KMS-11 (cell line): ENCODE results near the gene THEM4.
"Not testable (repeated sequence)": the region's sequence is repeated elsewhere in the genome, so short reads cannot be mapped to it uniquely, and the experiment has no call there.

ENCODE experiments used
- H2AFZ ChIP-seq: fragments of 200-600 bp; sonication (generic); 2 replicates; pipeline ENCODE4 v1.6.1; 2016; ENCODE audit warnings: antibody characterized with exemption, mixed run types, low read depth
- H3K27ac ChIP-seq: fragments of 200-600 bp; sonication (generic); 2 replicates; pipeline ENCODE4 v1.6.1; 2016; ENCODE audit warnings: mild to moderate bottlenecking, mixed run types
- H3K27me3 ChIP-seq: fragments of 200-600 bp; sonication (generic); 2 replicates; pipeline ENCODE4 v1.6.1; 2017; ENCODE audit warnings: mild to moderate bottlenecking, low read depth, mixed run types, moderate library complexity; ENCODE audit not compliant: insufficient read depth
- H3K36me3 ChIP-seq: fragments of 200-600 bp; sonication (generic); 2 replicates; pipeline ENCODE4 v1.6.1; 2017; ENCODE audit warnings: mild to moderate bottlenecking, mixed run types; ENCODE audit not compliant: insufficient read depth
- H3K4me1 ChIP-seq: fragments of 200-600 bp; sonication (generic); 2 replicates; pipeline ENCODE4 v1.6.1; 2016; ENCODE audit warnings: mild to moderate bottlenecking, low read depth, mixed run types; ENCODE audit not compliant: poor library complexity, severe bottlenecking
- H3K4me2 ChIP-seq: fragments of 200-600 bp; sonication (generic); 2 replicates; pipeline ENCODE4 v1.7.0; 2016; ENCODE audit warnings: mild to moderate bottlenecking, mixed run types
- H3K4me3 ChIP-seq: fragments of 200-600 bp; sonication (generic); IDR thresholded peaks from 2 replicates; pipeline ENCODE4 v1.6.1; 2017; ENCODE audit warnings: low read depth, low read length, mixed read lengths; ENCODE audit not compliant: insufficient read depth
- H3K79me2 ChIP-seq: fragments of 200-600 bp; sonication (generic); 2 replicates; pipeline ENCODE4 v1.6.1; 2016; ENCODE audit warnings: low read depth, mixed run types; ENCODE audit not compliant: insufficient read depth
- H3K9ac ChIP-seq: fragments of 200-600 bp; sonication (generic); 2 replicates; pipeline ENCODE4 v1.6.1; 2016; ENCODE audit warnings: mild to moderate bottlenecking, mixed run types
- H4K20me1 ChIP-seq: fragments of 200-600 bp; sonication (generic); 2 replicates; pipeline ENCODE4 v1.6.1; 2016; ENCODE audit warnings: mild to moderate bottlenecking, mixed run types; ENCODE audit not compliant: insufficient read depth
- TF ChIP-seq, protein P1 (sequence below): fragments of 200-600 bp; sonication (generic); conservative IDR thresholded peaks from 2 replicates; pipeline ENCODE4 v1.6.1; 2017; ENCODE audit warnings: low read depth, mild to moderate bottlenecking, antibody characterized with exemption, low read length, moderate library complexity, mixed read lengths

THEM4 gene

GRCh38 chr1:151855933-151856332 is 53.4 kb downstream of the THEM4 start:
- TF ChIP-seq, protein P1, sequence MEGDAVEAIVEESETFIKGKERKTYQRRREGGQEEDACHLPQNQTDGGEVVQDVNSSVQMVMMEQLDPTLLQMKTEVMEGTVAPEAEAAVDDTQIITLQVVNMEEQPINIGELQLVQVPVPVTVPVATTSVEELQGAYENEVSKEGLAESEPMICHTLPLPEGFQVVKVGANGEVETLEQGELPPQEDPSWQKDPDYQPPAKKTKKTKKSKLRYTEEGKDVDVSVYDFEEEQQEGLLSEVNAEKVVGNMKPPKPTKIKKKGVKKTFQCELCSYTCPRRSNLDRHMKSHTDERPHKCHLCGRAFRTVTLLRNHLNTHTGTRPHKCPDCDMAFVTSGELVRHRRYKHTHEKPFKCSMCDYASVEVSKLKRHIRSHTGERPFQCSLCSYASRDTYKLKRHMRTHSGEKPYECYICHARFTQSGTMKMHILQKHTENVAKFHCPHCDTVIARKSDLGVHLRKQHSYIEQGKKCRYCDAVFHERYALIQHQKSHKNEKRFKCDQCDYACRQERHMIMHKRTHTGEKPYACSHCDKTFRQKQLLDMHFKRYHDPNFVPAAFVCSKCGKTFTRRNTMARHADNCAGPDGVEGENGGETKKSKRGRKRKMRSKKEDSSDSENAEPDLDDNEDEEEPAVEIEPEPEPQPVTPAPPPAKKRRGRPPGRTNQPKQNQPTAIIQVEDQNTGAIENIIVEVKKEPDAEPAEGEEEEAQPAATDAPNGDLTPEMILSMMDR: no peak
- Histone ChIP-seq H3K79me2 (no peaks in the 10 kb centered on the region), H3K36me3 (no peaks in the 10 kb centered on the region), H3K4me1 (no peaks in the 10 kb centered on the region), H4K20me1 (no peaks in the 10 kb centered on the region), H3K27me3 (no peaks in the 10 kb centered on the region; the same call in 1 of the 2 replicates), H3K9ac (no peak overlapping the region), H3K27ac (no peak overlapping the region), H3K4me2 (no peak overlapping the region), H2AFZ (no peak overlapping the region), H3K4me3 (no peak overlapping the region)

DNA sequence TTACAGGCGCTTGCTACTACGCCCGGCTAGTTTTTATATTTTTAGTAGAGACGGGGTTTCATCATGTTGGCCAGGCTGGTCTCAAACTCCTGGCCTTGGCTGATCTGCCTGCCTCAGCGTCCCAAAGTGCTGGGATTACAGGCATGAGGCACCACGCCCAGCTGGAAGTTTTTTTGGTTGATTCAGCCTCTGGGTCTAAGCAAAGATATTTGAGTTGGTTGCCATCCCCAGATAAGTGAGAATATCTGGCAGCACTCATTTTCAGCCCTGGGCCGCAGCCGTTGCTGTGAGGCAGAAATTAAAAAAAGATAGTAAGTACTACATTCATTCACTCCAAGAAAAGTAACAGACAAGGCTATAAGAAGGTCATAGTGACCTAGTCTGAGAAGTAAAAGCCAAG is 53.8 kb downstream of the THEM4 start:
- not testable (repeated sequence) for H3K79me2 ChIP-seq, H3K27ac ChIP-seq, H3K36me3 ChIP-seq, H3K9ac ChIP-seq, H3K27me3 ChIP-seq, H2AFZ ChIP-seq, H3K4me2 ChIP-seq, H4K20me1 ChIP-seq, H3K4me3 ChIP-seq, H3K4me1 ChIP-seq

DNA sequence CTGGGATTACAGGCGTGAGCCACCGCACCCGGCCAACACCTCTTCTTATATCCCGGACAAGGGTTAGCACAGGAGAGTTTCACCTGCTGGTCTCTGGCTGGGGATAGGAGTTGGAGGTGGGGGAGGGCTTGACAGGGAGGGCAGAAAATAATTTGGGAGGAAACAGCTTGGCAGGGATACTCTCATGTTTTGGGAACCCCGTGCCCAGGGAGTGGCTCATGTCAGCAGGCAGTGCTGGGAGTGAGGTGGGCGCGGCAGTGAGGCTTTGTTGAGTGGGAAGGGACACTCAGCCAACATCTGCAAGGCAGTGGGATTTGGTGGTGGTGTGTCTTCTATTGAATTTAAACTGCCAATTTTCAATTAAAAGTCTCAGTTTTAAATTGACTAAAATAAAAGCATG is 54.7 kb downstream of the THEM4 start:
- H3K4me1 ChIP-seq: no peaks in the 10 kb centered on the region
- H2AFZ ChIP-seq: no peak overlapping the region
- H3K4me2 ChIP-seq: no peak overlapping the region
- H3K36me3 ChIP-seq: no peaks in the 10 kb centered on the region
- no peak overlapping the region for H3K4me3 ChIP-seq
- no peak overlapping the region for H3K27ac ChIP-seq
- H3K79me2 ChIP-seq: no peaks in the 10 kb centered on the region
- H4K20me1 ChIP-seq: no peaks in the 10 kb centered on the region
- TF ChIP-seq, protein P1: no peak
- no peaks in the 10 kb centered on the region; the same call in 1 of the 2 replicates for H3K27me3 ChIP-seq
- no peak overlapping the region for H3K9ac ChIP-seq

DNA sequence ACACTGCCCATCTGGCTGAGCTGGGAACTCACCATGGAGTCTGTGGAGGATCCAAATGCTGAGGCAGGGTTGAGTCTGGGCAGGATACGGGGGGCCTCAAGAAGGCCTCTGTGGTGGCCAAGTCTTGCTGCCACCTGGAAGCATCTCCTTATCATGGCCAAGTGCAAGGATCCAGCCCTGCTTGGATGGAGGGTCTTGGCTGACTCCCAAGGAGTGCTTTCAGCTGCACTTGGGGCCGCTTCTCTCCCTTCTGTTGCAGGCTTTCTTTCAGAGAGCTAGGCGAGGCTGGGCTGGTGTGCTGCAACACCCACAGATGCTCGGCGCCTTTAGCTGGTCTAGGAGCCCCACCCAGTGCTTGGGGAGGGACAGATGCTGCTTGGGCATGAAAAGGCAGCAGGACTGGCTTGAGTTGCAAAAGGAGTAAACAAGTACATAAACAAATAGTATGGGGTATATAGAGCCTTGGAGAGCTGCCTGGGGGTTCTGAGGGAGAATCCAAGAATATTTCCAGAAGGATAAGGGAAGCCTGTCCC is 55.8 kb downstream of the THEM4 start, which contains the start of gene THEM5:
Gene THEM5, minus strand, starts transcription at position 302 of the 533 bp plus-strand sequence. Its CDS starts 147 bp downstream, at position 155.
- Histone ChIP-seq H3K4me2 (no peak within 1 kb of the TSS), H3K27me3 (no peaks in the 10 kb centered on the region; the same call in 1 of the 2 replicates), H4K20me1 (no peaks in the 10 kb centered on the region), H2AFZ (no peak within 1 kb of the TSS), H3K27ac (no peak within 1 kb of the TSS), H3K4me3 (no peak within 1 kb of the TSS), H3K4me1 (no peaks in the 10 kb centered on the region), H3K9ac (no peak within 1 kb of the TSS), H3K36me3 (no peaks in the 10 kb centered on the region), H3K79me2 (no peaks in the 10 kb centered on the region)
- TF ChIP-seq, protein P1: no peak

GRCh38 chr1:151852733-151853132 is 56.6 kb downstream of the THEM4 start:
- Histone ChIP-seq H3K79me2 (no peaks in the 10 kb centered on the region), H3K4me3 (no peak overlapping the region), H4K20me1 (no peaks in the 10 kb centered on the region), H3K27me3 (no peaks in the 10 kb centered on the region; the same call in 1 of the 2 replicates), H3K36me3 (no peaks in the 10 kb centered on the region), H3K27ac (no peak overlapping the region), H3K9ac (no peak overlapping the region), H3K4me2 (no peak overlapping the region), H2AFZ (no peak overlapping the region), H3K4me1 (no peaks in the 10 kb centered on the region)
- TF ChIP-seq, protein P1: no peak
